CD14-positive monocyte (primary cell): Measurements from ENCODE around the gene PPA2. TPM values are rescaled to one million over a fixed set of nuclear protein-coding genes. Genes with fewer than 3 reads are reported as not detected.

Experiments
- DNase-seq, 3 donors: peaks; one replicate each; pipeline ENCODE4 v3.0.0-alpha.2; 2011 to 2022
- H2AFZ ChIP-seq: 2 replicates; pipeline ENCODE4 v1.6.0; 2012; ENCODE audit warnings: mild to moderate bottlenecking, low read depth, low read length, inconsistent platforms; ENCODE audit not compliant: insufficient read depth, poor library complexity, severe bottlenecking
- H3K27ac ChIP-seq, 2 donors: 1 replicate in 1 of 2; 2 replicates in 1 of 2; pipeline ENCODE4 v1.5.1; 2012 to 2013; ENCODE audit warnings: low read length in 2 of 2, control low read depth in 1 of 2, inconsistent platforms in 1 of 2, low read depth in 1 of 2, mild to moderate bottlenecking in 1 of 2
- H3K27me3 ChIP-seq, 2 donors: one replicate each; pipeline versions ENCODE4 v1.6.0 to v1.6.1; 2011 to 2013; ENCODE audit warnings: low read length in 2 of 2; ENCODE audit not compliant: control insufficient read depth in 2 of 2, insufficient read depth in 2 of 2
- H3K36me3 ChIP-seq, 2 donors: replicated peaks in 1 of 2; 1 replicate in 1 of 2; 2 replicates in 1 of 2; pipeline versions ENCODE4 v1.5.1 to v1.6.1; 2012 to 2013; ENCODE audit warnings: low read length in 2 of 2, control low read depth in 1 of 2, inconsistent platforms in 1 of 2, mild to moderate bottlenecking in 1 of 2; ENCODE audit not compliant: insufficient read depth in 2 of 2, control insufficient read depth in 1 of 2
- H3K4me1 ChIP-seq, 2 donors: 1 replicate in 1 of 2; 2 replicates in 1 of 2; pipeline versions ENCODE4 v1.5.1 to v1.6.1; 2012 to 2013; ENCODE audit warnings: low read length in 2 of 2, control low read depth in 1 of 2, inconsistent platforms in 1 of 2, mild to moderate bottlenecking in 1 of 2, moderate library complexity in 1 of 2; ENCODE audit not compliant: insufficient read depth in 2 of 2, control insufficient read depth in 1 of 2
- H3K4me2 ChIP-seq: replicated peaks from 2 replicates; pipeline ENCODE3; 2012; ENCODE audit warnings: low read length, moderate library complexity, mild to moderate bottlenecking; ENCODE audit not compliant: poor library complexity, severe bottlenecking; ENCODE audit errors: extremely low read depth
- H3K4me3 ChIP-seq, 3 experiments: fragments of 200-600 bp in 1 of 3; sonication (generic) in 1 of 3; replicated peaks in 1 of 3; 1 replicate in 2 of 3; 2 replicates in 1 of 3; pipeline ENCODE4 v1.5.1; 2011 to 2013; ENCODE audit warnings: low read length in 3 of 3, mild to moderate bottlenecking in 3 of 3, control low read depth in 2 of 3, low read depth in 2 of 3, inconsistent platforms in 1 of 3, moderate library complexity in 1 of 3
- H3K79me2 ChIP-seq: 2 replicates; pipeline ENCODE4 v1.6.0; 2012; ENCODE audit warnings: mild to moderate bottlenecking, control low read depth, inconsistent platforms, low read length, moderate library complexity; ENCODE audit not compliant: insufficient read depth
- H3K9ac ChIP-seq: 2 replicates; pipeline ENCODE4 v1.6.0; 2017; ENCODE audit warnings: low read length, mild to moderate bottlenecking; ENCODE audit not compliant: insufficient read depth, poor library complexity, severe bottlenecking
- H3K9me3 ChIP-seq, 2 donors: replicated peaks in 1 of 2; 1 replicate in 1 of 2; 2 replicates in 1 of 2; pipeline versions ENCODE4 v1.5.1 to v1.6.1; 2012 to 2013; ENCODE audit warnings: low read length in 2 of 2, control low read depth in 1 of 2; ENCODE audit not compliant: control insufficient read depth in 1 of 2, insufficient read depth in 1 of 2
- H4K20me1 ChIP-seq: 2 replicates; pipeline ENCODE4 v1.6.0; 2012; ENCODE audit warnings: mild to moderate bottlenecking, low read length, control low read depth, moderate library complexity; ENCODE audit not compliant: insufficient read depth
- H3K27ac Mint-ChIP-seq, 7 donors: one replicate each; pipeline ENCODE4 v1.8.0; 2020; ENCODE audit warnings: mild to moderate bottlenecking in 7 of 7, mixed read lengths in 7 of 7, moderate library complexity in 6 of 7, inconsistent platforms in 2 of 7
- H3K27me3 Mint-ChIP-seq, 3 donors: one replicate each; pipeline ENCODE4 v1.8.0; 2021 to 2022; ENCODE audit warnings: low read depth in 3 of 3, mild to moderate bottlenecking in 3 of 3, mixed read lengths in 3 of 3, moderate library complexity in 3 of 3, inconsistent platforms in 1 of 3
- H3K36me3 Mint-ChIP-seq, 2 donors: one replicate each; pipeline ENCODE4 v1.8.0; 2020; ENCODE audit warnings: mixed read lengths in 2 of 2, inconsistent platforms in 1 of 2, mild to moderate bottlenecking in 1 of 2
- H3K4me1 Mint-ChIP-seq: one replicate; pipeline ENCODE4 v1.8.0; 2020; ENCODE audit warnings: mild to moderate bottlenecking, mixed read lengths
- H3K4me3 Mint-ChIP-seq, 2 donors: one replicate each; pipeline ENCODE4 v1.8.0; 2020; ENCODE audit warnings: mild to moderate bottlenecking in 2 of 2, mixed read lengths in 2 of 2, moderate library complexity in 1 of 2
- H3K9me3 Mint-ChIP-seq, 7 donors: one replicate each; pipeline ENCODE4 v1.8.0; 2020 to 2022; ENCODE audit warnings: mixed read lengths in 7 of 7, mild to moderate bottlenecking in 6 of 7, moderate library complexity in 6 of 7, inconsistent platforms in 2 of 7
- WGBS: methylation state at CpG from one replicate; pipeline ENCODE4 v1.1.5; 2013; ENCODE audit warnings: missing lambda C conversion rate; ENCODE audit not compliant: insufficient coverage; 5-methylcytosine and 5-hydroxymethylcytosine counted together
- intact Hi-C, 2 donors: fragments of 100-400 bp; cut with micrococcal nuclease; formaldehyde crosslinking; loops; one replicate each; pipeline versions ENCODE4 v1.15.0 to v1.15.1; 2023
- polyA plus RNA-seq, 3 donors: library from polyadenylated mRNA; depleted of rRNA in 1 of 3; unstranded in 2 of 3; stranded (reverse) in 1 of 3; fragments of 300-500 nt in 2 of 3; fragments of >200 nt in 1 of 3; fragmentation: Illumina TruSeq in 2 of 3; gene quantifications; 1 replicate in 2 of 3; 2 replicates in 1 of 3; pipeline ENCODE4 v1.2.3, GENCODE V29; 2012 to 2021
- TF ChIP-seq, protein P1 (sequence below): fragments of 200-600 bp; IDR thresholded peaks from one replicate; pipeline ENCODE4 v1.8.0; 2022; ENCODE audit warnings: antibody characterized with exemption, mild to moderate bottlenecking

PPA2 gene
- polyA plus RNA-seq, 3 donors = 24.8 to 128 (median 110) TPM

DNA sequence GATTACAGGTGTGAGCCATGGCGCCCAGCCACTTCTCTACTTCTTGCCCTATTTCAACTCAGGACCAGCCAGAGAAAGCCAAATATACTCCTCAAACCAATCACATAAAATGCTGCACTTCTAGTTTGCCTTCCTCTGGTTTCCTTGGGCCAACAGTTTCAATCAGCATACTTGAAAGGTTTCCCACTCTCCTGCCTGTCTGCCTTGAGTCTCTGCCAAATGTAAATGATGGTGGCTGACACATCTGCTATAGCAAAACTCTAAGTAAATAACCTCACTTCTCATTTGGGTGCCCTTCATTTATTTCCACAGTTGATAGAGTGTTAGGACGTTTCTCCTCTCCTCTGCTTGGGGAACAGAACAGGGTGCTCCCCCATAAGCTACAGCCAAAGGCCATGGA, 36.4 kb upstream of the PPA2 start:
- Histone ChIP-seq H3K36me3 (no peaks in the 10 kb centered on the region), H3K4me3 (no peak overlapping the region), H3K4me1 (peaks cover 0 to 4% of the 10 kb centered on the region in 2 donors), H3K27ac (no peak overlapping the region), H2AFZ (no peak overlapping the region), H3K27me3 (no peaks in the 10 kb centered on the region), H3K4me2 (no peak overlapping the region), H3K9me3 (no peaks in the 10 kb centered on the region), H4K20me1 (no peaks in the 10 kb centered on the region), H3K79me2 (no peaks in the 10 kb centered on the region), H3K9ac (no peak overlapping the region)
- intact Hi-C loops = no loop called here
- Mint-ChIP-seq H3K36me3 (no peaks in the 10 kb centered on the region), H3K27ac (no peak overlapping the region), H3K4me3 (no peak overlapping the region), H3K4me1 (peaks cover 3% of the 10 kb centered on the region), H3K27me3 (peaks cover 0 to 1% (median 1%) of the 10 kb centered on the region in 3 donors), H3K9me3 (peaks cover 6 to 15% (median 10%) of the 10 kb centered on the region in 7 donors)
- no peak for DNase-seq
- WGBS = no CpG with 5 or more reads among the region's 2 CpGs
- TF ChIP-seq, protein P1, sequence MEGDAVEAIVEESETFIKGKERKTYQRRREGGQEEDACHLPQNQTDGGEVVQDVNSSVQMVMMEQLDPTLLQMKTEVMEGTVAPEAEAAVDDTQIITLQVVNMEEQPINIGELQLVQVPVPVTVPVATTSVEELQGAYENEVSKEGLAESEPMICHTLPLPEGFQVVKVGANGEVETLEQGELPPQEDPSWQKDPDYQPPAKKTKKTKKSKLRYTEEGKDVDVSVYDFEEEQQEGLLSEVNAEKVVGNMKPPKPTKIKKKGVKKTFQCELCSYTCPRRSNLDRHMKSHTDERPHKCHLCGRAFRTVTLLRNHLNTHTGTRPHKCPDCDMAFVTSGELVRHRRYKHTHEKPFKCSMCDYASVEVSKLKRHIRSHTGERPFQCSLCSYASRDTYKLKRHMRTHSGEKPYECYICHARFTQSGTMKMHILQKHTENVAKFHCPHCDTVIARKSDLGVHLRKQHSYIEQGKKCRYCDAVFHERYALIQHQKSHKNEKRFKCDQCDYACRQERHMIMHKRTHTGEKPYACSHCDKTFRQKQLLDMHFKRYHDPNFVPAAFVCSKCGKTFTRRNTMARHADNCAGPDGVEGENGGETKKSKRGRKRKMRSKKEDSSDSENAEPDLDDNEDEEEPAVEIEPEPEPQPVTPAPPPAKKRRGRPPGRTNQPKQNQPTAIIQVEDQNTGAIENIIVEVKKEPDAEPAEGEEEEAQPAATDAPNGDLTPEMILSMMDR = no peak

DNA sequence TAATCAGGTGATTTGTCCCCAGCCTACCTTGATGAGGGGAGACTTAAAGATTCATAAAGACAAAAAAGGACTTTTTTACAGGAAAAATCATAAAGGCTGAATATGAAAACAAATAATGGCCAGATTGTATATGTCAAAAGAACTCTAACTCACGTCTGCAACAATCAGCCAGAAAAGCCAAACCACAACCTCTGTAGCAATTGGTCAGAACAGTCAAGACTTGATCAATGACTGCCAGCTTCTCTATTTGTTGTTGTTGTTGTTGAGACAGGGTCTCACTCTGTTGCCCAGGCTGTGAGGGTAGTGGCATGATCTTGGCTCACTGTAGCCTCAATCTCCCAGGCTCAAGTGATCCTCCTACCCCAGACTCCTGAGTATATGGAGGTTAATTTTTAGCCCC, 35.9 kb upstream of the PPA2 start:
- Histone ChIP-seq H3K27ac (no peak overlapping the region), H2AFZ (no peak overlapping the region), H3K4me2 (no peak overlapping the region), H3K4me3 (no peak overlapping the region), H3K4me1 (peaks cover 0 to 4% of the 10 kb centered on the region in 2 donors), H3K36me3 (no peaks in the 10 kb centered on the region), H3K9me3 (no peaks in the 10 kb centered on the region), H3K27me3 (no peaks in the 10 kb centered on the region), H4K20me1 (no peaks in the 10 kb centered on the region), H3K9ac (no peak overlapping the region), H3K79me2 (no peaks in the 10 kb centered on the region)
- intact Hi-C loops = no loop called here
- TF ChIP-seq, protein P1 = no peak
- Mint-ChIP-seq H3K4me3 (no peak overlapping the region), H3K27me3 (peaks cover 0 to 1% (median 1%) of the 10 kb centered on the region in 3 donors), H3K9me3 (peaks cover 6 to 14% (median 10%) of the 10 kb centered on the region in 7 donors), H3K4me1 (peaks cover 3% of the 10 kb centered on the region), H3K36me3 (no peaks in the 10 kb centered on the region), H3K27ac (no peak overlapping the region)
- DNase-seq = no peak
- no CpG with 5 or more reads among the region's 1 CpG for WGBS
